HG03066 (cell line): Measurements from ENCODE around the gene KLHL1.

ENCODE experiments used
- ATAC-seq: cut with Tn5 transposase; IDR thresholded peaks from one replicate; pipeline ENCODE4 v1.9.1; 2021; ENCODE audit warnings: low read depth; ENCODE audit not compliant: unreplicated experiment

KLHL1 gene

DNA sequence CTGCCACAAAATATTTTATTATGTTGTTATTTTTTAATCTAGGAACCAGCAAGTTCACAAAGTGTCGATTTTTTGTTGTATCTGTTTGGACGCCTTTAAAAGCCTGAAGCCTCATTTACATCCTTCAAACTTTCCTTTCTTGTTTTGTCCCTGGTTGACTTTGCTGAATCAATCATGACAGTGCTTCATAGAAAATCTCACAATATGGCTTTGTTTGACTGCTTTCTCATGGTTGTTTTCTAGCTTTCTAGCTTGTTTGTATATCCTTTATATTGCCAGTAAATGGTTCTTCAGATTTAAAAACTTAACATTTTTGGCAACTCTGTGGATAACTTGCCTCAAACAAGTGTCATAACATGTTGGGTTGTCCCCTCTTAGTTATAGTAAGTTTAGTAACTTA is 84.7 kb downstream of the KLHL1 start:
- no peak for ATAC-seq

DNA sequence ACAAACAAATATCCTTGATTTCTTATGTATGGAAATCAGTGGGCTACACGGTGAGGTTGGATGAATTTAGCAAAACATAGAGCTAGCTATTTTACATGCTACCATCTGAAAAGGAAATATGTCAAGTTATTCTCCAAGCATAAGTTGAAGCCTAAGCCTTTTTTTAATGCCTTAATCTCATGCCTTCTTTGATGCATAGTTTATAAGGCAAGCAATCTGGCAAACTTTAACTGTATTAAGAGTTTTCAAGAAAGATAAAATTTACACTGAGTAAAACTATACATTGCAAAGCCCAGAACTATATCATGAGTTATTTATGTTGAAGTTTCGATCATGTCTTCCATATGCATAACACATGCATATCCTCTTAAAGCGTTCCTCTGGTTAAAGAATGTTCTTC is 85.6 kb downstream of the KLHL1 start:
- no peak for ATAC-seq

DNA sequence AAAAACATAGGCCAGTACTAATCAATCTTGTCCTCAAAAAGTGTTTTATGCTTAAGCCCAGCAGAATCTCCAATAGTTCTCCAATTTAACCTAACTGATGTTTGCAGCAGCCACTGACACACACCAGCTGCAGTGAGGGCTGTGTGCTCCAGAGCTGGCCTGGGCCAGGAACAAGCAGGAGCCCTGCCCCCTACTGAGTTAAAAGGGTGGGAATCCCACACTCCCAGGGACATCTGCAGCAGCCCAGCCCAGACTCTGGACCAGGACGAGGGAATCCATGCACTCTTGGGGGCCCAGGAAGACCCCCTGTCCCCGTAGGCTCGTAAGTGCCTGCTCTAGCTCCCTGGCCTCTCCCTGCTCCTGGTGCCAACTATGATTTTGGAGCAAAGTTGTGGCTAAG is 92.1 kb downstream of the KLHL1 start:
- ATAC-seq, result no peak

DNA sequence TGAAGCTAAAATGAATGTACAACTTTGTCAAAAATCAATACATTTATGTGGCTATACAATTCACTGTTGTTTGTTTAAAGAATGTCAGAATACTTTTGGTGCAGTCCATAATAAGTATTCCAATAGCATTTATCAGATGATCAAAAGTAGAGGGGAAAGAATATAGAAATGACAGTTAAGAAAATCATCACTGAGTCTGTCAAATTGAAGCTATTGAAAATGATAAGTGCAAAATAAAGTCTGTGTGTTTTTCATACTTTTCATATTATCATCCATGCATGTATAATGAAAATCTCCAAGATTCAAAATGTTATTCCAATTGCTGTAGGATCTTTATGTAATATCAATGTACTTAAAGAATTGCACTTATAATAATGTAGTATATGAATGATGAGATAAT is 93.9 kb downstream of the KLHL1 start:
- ATAC-seq, result no peak

DNA sequence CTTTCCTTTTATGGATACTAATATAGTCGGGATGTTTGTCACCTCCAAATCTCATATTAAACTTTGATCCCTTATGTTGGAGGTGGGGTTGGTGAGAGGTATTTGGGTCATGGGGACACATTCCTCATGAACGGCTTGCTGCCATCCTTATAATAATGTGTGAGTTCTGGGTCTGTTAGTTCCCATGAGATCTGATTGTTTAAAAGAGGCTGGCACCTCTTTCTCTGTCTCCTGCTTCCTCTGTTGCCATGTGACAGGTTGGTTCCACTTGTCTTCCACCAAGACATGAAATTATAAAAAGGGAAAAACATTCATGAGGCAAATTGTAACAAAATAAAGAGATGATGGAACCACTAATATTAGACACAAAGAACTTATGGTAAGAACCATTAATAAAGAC is 108.4 kb downstream of the KLHL1 start:
- no peak for ATAC-seq

DNA sequence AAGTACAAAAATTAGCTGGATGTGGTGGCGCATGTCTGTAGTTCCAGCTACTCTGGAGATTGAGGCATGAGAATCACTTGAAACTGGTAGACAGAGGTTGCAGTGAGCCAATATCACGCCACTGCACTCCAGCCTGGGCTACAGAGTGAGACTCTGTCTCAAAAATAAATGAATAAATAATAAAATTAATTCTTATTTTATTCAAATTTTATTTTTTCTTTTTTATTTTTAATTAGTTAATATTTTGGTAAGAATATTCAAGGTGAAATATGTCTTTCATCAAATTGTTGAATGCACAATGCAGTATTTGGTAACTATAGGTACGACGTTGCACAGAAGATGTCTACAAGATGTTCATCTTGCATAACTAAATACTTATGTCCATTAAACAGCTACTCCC is 111.2 kb downstream of the KLHL1 start:
- no peak for ATAC-seq

DNA sequence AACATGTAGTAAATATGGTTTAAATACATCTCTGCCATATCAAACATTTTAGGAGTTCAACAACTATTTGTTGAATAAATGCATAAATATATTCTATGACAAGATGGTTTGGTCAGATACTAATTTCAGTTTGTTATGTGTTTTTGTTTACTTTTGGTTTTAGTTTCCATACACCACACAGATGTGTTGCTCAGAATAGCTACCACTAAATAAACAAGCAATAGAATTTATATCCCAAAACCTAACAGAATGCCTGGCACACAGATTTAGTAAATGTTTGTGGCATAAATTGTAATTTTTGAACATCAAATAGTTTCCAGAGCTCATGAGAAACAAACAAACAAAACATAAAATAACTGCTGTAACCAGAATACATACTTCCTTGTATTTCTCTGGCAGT is 127.5 kb downstream of the KLHL1 start:
- ATAC-seq, result no peak

DNA sequence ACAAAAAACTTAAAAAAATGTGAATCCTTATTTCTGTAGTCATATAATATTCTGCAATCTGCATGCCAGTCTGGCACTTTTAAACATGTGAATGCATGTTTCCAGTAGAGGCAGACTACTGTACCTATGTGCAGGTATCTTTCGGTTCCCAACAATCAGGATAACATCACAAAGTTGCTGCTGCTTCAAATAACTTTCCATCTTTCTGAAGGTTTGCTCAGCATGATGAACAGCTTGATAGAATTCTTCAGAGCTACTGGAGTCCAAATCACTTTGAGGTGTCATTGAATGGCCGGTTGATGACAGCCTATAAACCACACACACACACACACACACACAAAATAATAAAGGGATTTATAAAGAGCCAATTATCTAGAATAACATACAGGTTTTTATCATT is 132.8 kb downstream of the KLHL1 start:
- ATAC-seq, result no peak

DNA sequence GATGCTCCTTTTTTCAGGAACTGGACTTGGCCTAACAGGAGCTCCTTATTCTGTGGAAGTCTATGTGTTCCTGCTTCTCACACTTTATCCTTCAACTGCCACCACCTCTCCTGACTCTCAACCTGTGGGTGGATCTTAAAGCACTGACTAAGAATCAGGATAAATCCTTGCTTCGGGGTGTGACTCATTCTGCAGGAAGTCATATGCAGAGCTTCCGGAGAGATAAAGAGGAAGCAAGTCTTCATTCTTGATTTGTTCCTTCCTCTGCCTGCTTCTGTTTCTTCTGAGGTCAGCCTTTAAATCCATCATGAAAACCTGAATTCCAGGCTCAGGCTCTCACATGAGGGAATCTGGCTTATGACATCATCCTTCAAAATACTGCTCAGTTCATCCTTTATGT is 137.7 kb downstream of the KLHL1 start:
- ATAC-seq, result no peak

DNA sequence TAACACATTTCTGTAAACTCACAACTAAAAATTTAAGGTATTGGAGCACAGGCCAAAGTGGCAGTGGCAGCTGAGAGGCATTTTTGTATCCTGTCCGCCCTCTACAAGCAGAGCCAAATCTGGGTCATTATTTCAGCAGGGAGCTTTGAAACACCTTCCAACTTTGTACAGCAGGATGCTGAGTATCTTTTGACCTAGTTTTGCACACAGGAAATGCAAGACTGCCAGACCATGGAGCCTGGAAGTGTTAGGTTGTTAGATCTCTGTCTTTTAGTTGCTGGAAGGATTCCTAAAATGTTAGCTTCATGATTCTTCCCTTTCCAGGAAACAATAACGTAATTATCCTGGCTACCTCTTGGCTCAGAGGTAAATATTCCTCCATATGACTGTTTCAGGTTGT is 149.2 kb downstream of the KLHL1 start:
- no peak for ATAC-seq

DNA sequence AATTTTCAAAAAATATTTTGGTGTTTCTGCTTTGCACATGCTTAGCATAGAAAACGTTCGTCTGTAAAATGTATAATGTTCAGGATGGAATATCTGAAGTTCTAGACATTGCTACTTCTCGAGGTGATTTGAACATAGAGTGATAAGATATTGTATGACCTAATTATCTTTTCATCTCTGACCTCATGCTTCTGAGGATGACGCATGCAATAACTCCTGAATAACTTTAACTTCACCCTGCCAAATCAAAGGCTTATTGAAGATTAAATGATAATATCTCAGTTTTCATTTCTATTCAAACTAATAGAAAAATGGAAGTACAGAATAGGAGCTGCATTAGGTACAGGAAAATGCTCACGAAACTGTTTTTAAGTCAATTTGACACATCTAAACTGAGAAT is 151.4 kb downstream of the KLHL1 start:
- no peak for ATAC-seq

DNA sequence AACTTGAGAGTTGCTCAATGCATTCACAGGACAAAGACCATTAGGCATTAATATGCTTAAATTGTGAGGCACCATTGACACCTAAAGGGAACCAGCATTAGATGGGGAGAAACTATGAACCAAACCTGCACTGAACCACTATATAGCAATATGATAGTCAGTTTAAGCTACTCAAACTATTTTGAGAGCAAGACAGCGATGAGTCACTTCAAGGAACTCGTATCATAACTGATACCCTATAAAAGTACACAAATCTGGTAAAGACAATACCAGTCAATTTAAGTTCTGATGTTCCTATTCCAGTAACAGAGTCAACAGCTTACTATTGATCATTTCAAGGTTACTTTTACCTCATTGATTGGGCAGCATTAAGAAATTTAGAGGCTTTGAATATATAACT is 151.9 kb downstream of the KLHL1 start:
- no peak for ATAC-seq

DNA sequence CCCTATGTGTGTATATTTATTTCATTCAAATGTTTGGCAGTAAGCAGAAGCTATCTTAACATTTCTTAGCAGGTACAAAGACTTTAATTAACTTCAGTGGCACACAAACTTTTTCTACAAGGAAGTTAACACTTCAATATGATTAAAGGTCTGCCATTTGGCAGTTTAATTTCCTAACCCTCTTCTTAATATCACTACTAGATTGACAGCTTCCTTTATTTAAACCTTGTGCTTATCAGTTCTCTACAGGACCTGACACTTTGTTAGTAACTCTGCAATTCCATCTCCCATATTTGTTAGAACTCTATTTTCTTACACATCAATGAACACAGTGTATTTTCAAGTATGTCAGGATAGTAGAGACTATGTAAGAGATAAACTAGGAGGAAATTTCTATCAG is 153.0 kb downstream of the KLHL1 start:
- no peak for ATAC-seq

DNA sequence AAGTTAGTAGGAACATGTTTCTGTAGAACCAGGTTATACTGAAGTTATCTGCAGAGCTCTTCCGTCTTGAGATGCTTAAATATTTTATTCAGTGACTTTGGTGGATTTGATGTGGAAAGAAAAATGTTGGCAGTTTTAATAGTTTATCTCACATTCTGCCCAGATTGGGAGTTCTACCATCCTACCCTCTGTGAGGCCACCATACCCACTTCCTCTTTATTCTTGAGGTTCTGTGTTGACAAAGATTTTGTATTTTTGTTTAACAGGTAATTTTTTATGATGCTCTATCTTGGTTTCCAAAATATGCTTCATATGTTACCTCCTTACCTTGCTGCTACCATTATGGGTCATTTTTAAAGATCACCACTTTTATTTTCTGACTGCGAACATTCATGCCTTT is 156.8 kb downstream of the KLHL1 start:
- ATAC-seq, result no peak

DNA sequence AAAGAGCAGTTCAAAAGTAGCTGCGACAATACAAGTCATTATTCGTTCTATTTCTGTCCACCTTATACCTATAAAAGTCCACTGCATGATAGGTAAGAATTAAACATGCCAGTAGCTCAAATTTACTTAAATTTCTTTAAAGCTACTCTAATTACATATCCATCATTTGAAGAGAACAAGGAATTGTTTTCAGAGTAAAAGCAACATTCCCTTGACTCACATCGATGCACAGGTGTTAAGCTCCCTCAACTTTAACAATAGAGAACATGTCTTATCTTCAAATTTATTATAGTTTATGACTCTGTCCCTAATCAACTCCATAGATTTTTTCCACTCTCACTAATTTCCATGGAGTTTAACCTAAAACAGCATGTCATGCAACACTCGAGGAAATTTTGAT is 158.1 kb downstream of the KLHL1 start:
- ATAC-seq, result no peak

DNA sequence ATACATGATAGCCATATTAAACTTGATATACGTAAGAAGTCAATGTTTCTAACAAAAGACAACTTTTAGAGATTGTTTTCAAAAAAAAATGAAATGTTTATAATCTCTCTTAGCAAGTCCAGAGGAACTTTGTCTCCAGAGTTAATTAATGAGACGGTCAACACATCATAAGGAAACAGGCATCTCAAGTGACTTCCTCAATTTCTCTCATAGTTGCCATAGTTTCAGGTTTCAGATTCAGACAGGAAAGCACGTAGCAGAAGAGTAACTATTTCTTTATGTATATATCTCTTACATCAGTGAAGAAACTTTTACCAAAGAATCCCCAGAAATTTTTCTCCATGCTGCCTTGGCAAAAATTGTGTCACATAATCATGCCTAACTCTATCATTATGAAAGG is 160.2 kb downstream of the KLHL1 start:
- peak; percentile 100 for ATAC-seq

DNA sequence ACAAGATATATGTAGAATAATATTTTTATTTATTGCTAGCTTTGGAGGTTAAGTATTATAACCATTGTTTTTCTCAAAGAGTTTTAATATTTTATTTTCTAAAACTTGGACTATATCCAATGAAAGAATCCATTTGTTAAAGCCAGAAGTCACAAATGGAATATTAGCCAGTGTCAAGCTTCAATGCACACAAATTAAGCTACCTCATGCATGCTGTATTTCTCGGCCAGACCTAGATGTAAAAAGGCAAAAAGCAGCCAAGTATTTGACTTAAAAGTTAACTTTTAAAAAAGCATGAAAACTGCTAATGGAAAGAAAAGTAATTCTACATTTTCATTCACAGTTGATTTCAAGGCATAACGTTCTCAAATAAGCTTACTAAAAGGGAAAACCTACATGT is 160.7 kb downstream of the KLHL1 start:
- ATAC-seq, result peak; percentile 32

DNA sequence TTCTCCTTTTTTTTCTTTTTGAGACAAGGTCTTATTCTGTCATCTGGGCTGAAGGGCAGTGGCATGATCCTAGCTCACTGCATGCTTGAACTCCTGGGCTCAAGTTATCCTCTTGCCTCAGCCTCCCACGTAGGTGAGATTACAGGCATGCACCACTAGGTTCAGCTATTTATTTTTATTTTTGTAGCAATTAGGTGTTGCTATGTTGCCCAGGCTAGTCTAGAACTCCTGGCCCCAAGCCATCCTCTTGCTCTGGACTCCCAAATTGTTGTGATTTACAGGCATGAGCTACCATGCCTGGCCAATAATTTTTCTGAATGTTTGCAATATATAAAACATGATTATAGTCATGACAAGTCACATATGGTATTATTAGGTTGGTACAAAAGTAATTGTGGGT is 161.7 kb downstream of the KLHL1 start:
- no peak for ATAC-seq

DNA sequence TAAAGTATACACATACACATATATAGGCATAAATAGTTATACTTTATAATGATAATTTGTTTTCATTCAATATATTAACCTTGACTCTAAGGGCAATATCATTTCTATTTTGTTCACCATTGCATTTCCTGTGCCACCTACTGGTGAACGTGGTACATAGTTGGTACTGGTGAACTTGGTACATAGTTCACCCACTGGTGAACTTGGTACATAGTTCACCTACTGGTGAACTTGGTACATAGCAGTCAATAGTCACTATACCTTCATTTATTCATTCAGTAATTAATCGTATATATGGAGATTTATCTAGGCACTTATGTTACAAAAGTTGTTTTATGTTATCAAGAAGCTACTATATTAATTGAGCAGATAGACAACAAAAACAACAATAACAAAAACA is 173.2 kb downstream of the KLHL1 start:
- ATAC-seq, result peak; percentile 74

DNA sequence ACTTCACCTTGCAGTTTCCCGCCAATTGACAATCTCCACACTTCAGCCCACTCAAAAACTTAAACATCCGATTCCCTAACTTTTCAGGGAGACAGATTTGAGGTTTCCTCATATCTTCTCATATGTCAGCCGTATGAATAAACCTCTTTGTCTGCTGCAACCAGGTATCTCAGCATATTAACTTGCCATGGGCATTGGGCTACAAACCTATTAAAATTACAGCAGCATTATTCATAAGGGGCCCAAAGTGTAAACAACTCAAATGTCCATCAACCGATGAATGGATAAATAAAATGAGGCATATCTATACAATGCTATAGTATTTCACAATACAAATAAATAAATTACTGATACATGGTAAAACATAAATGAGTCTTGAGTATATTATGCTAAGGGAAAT is 180.0 kb downstream of the KLHL1 start:
- ATAC-seq, result no peak

DNA sequence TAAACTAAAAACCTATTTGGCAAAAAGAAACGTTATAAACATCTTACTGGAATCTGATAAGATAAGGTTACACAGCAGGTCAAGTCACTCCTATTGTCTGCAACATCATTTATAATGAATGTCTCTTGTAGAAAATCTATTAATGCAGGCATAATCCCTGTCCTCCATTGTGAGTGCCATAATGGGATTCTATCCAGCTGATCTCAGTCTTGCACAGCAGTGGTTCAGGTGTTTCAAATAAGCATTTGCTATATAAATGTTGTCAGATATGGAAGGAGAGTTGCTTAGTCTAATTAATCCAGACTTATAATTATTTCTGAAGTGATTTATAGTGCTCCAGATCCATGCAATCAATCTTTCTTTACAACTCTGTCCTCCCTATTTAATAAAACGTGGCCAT is 187.1 kb downstream of the KLHL1 start:
- no peak for ATAC-seq

DNA sequence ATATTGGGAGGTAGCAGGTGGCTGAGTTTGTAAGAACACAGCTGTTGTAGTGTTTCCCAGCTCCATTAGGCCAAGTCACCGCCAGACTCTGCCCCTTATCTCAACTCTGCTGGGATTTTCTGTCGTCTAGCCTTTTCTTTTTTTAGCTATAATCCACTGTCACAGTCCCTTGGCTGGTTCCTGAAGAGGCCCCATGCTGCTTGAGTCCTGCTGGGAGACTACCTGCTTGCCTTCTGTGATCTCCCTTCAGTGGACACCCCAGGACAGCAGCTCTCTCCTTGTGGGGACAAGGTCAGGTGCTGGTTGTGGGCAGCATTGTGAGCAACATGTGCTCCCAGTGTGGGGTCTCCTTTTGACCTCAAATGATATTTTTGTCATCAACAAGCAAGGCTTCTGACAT is 195.6 kb downstream of the KLHL1 start:
- ATAC-seq, result no peak

DNA sequence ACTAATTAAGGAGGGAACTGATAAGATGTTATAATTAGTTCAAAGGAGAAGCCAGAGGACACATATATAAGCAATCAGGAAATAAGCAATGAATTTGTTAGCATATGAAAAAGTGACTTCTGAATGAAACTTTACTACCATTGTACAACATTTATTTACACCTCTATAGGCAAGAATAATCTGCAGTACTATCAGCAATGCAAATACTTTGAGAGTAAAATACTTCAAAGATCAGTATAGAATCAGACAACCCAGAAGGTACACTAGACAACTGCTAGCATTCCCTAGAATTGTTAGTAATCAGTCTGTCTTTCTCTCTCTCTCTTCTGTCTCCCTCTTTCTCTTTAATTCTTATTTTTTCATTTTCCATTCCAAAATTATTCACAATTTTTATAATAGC is 197.5 kb downstream of the KLHL1 start:
- ATAC-seq, result no peak

DNA sequence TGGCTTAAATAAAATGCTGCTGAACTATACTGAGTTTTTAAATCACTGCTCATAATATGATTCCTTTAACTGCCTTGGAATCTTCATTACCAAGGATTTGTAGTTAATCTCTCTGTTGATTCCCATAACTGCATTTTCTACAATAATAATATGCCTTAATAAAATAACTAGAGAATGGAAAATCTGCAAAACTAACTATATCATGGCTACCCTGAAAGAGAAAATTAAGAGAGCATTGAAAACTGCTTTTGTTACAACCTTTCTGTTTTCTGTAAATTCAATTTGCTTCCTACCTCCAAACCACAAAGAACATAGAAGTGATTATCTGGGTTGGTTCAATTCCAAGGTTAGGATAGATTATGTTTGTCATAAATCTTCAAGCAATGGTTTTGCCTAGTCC is 203.5 kb downstream of the KLHL1 start:
- ATAC-seq, result no peak
